Spleen (tissue), 11 donors: ENCODE data around the gene ADM. TPM values are rescaled to one million over a fixed set of nuclear protein-coding genes. Genes with fewer than 3 reads are reported as not detected.

Experiments used
- DNase-seq: peaks from one replicate; pipeline ENCODE4 v3.0.0-alpha.2; 2020
- H3K27ac ChIP-seq, 8 donors: fragments of 200-600 bp; sonication (generic) in 7 of 8; 1 replicate in 4 of 8; 2 replicates in 4 of 8; pipeline versions ENCODE4 v1.5.0 to v1.8.0; 2016 to 2021; ENCODE audit warnings: inconsistent platforms in 4 of 8, mild to moderate bottlenecking in 4 of 8, moderate library complexity in 1 of 8
- H3K27me3 ChIP-seq, 7 donors: fragments of 200-600 bp; sonication (generic) in 6 of 7; replicated peaks in 1 of 7; 1 replicate in 4 of 7; 2 replicates in 3 of 7; pipeline versions ENCODE4 v1.5.0 to v1.8.0; 2016 to 2021; ENCODE audit warnings: inconsistent platforms in 3 of 7, mild to moderate bottlenecking in 1 of 7
- H3K36me3 ChIP-seq, 6 donors: fragments of 200-600 bp; sonication (generic) in 5 of 6; 1 replicate in 4 of 6; 2 replicates in 2 of 6; pipeline versions ENCODE4 v1.5.0 to v1.8.0; 2016 to 2021; ENCODE audit warnings: inconsistent platforms in 2 of 6
- H3K4me1 ChIP-seq, 6 donors: fragments of 200-600 bp; sonication (generic) in 5 of 6; 1 replicate in 3 of 6; 2 replicates in 3 of 6; pipeline versions ENCODE4 v1.5.0 to v1.8.0; 2016 to 2021; ENCODE audit warnings: inconsistent platforms in 3 of 6
- H3K4me3 ChIP-seq, 8 donors: fragments of 200-600 bp; sonication (generic) in 7 of 8; 1 replicate in 4 of 8; 2 replicates in 4 of 8; pipeline versions ENCODE4 v1.5.0 to v1.8.0; 2016 to 2021; ENCODE audit warnings: inconsistent platforms in 4 of 8, mild to moderate bottlenecking in 4 of 8, moderate library complexity in 2 of 8
- H3K9me3 ChIP-seq, 8 donors: fragments of 200-600 bp; sonication (generic) in 7 of 8; 1 replicate in 4 of 8; 2 replicates in 4 of 8; pipeline versions ENCODE4 v1.5.0 to v1.8.0; 2016 to 2021; ENCODE audit warnings: inconsistent platforms in 4 of 8
- CTCF ChIP-seq, 11 experiments: fragments of 200-600 bp in 7 of 11; fragments of 450-650 bp in 4 of 11; sonication (generic) in 4 of 11; IDR thresholded peaks in 8 of 11; conservative IDR thresholded peaks in 3 of 11; 1 replicate in 7 of 11; 2 replicates in 4 of 11; pipeline versions ENCODE4 v1.4.0 to v1.8.0; 2016 to 2021; ENCODE audit warnings: antibody characterized with exemption in 11 of 11, inconsistent platforms in 4 of 11, mild to moderate bottlenecking in 1 of 11
- POLR2A ChIP-seq, 3 donors: fragments of 450-650 bp; IDR thresholded peaks; one replicate each; pipeline ENCODE4 v1.5.1; 2017; ENCODE audit warnings: antibody characterized with exemption in 3 of 3, mild to moderate bottlenecking in 1 of 3
- POLR2AphosphoS5 ChIP-seq, 3 donors: sonication (generic); formaldehyde crosslinking; IDR thresholded peaks; one replicate each; pipeline ENCODE4 v1.5.1; 2017; ENCODE audit warnings: antibody characterized with exemption in 3 of 3
- WGBS, 5 donors: extraction: QIAGEN DNeasy Blood & Tissue Kit in 3 of 5; methylation state at CpG; one replicate each; pipeline versions ENCODE4 v1.1.5 to v1.1.7; 2013 to 2018; 5-methylcytosine and 5-hydroxymethylcytosine counted together
- intact Hi-C: fragments of 100-400 bp; cut with DNase I; formaldehyde crosslinking; loops from one replicate; pipeline ENCODE4 v1.15.0; 2023; ENCODE audit warnings: low total_unique reads
- polyA plus RNA-seq, 3 donors: library from polyadenylated mRNA; stranded (reverse); fragments of 200-250 nt; gene quantifications; one replicate each; pipeline ENCODE4 v1.2.1, GENCODE V29; 2013
- total RNA-seq, 7 donors: library from RNA; depleted of rRNA in 3 of 7; stranded (reverse); fragments of >200 nt in 3 of 7; fragmentation: NEBNext Ultra II Directional in 4 of 7; extraction: Animal tissue kit (Norgen Biotek cat#: 25700) in 4 of 7; gene quantifications; one replicate each; pipeline versions ENCODE4 v1.1.0 to v1.2.1, GENCODE V29; 2016 to 2021
- donor health status: healthy with polysubstance abuse.
- donor health status: DM: no; HTN: no; CAD: no; lungs with moderate emphysema.
- donor health status: DM: no; HTN: no; CAD: no.
- donor health status: Bipolar disorder and iron deficiency.
- donor health status: healthy.
- donor health status: DM: no; HTN: no; CAD: no.
- donor health status: DM: yes; HTN: yes; CAD: no.

ADM gene
- total and polyA plus RNA-seq, 10 donors, result 5.2 to 88.0 (median 34.6) TPM

- intact Hi-C loops, result no loop called here
- peaks cover 0 to 9% (median 0%) of the 10 kb centered on the region in 6 donors for H3K36me3 ChIP-seq
- peaks cover 0 to 30% (median 14%) of the 10 kb centered on the region in 7 donors for H3K27me3 ChIP-seq
- H3K9me3 ChIP-seq, result no peaks in the 10 kb centered on the region
- H3K4me1 ChIP-seq, result peaks cover 18 to 74% (median 57%) of the 10 kb centered on the region in 6 donors
- DNase-seq, result peak; percentile 72
- TF ChIP-seq POLR2AphosphoS5 (IDR thresholded peaks at IDR 0.05), result no peak
- TF ChIP-seq CTCF (IDR thresholded peaks at IDR 0.05 in 8 of 11, conservative IDR thresholded peaks at IDR 0.05 in 3 of 11), result no peak
- TF ChIP-seq POLR2A (IDR thresholded peaks at IDR 0.05), result no peak
- peak overlapping the region; percentile 63 to 96 (median 70) for H3K4me3 ChIP-seq
- 31 to 36% (median 34%) methylated on average over 9 to 10 of the region's 10 CpGs for WGBS, 5 donors
- peak overlapping the region; percentile 74 to 94 (median 90) for H3K27ac ChIP-seq
Measured at GRCh38 chr11:10302359-10302743, 2.5 kb upstream of the ADM start.

- Histone ChIP-seq H3K4me1 (peaks cover 18 to 74% (median 62%) of the 10 kb centered on the region in 6 donors), H3K27me3 (peaks cover 0 to 36% (median 17%) of the 10 kb centered on the region in 7 donors), H3K36me3 (peaks cover 0 to 9% (median 0%) of the 10 kb centered on the region in 6 donors), H3K27ac (peak overlapping the region; percentile 74 to 94 (median 90)), H3K9me3 (no peaks in the 10 kb centered on the region), H3K4me3 (peak overlapping the region; percentile 63 to 96 (median 70))
- peak; percentile 96 for DNase-seq
- TF ChIP-seq POLR2AphosphoS5 (IDR thresholded peaks at IDR 0.05) (peak; percentile 84 to 87 (median 85)), CTCF (IDR thresholded peaks at IDR 0.05 in 8 of 11, conservative IDR thresholded peaks at IDR 0.05 in 3 of 11) (peak in 3 of 11 experiments; percentile 25 to 27 (median 26)), POLR2A (IDR thresholded peaks at IDR 0.05) (peak in 1 of 3 donors; percentile 16)
- 1 to 3% (median 2%) methylated on average over 51 to 56 of the region's 56 CpGs for WGBS, 5 donors
- intact Hi-C loops, result no loop called here
Measured at GRCh38 chr11:10302744-10303557, 1.9 kb upstream of the ADM start.

GRCh38 chr11:10303558-10304363 lies 1.1 kb upstream of the ADM start:
- DNase-seq, result peak; percentile 90

More at GRCh38 chr11:10303558-10304363, 1.1 kb upstream of the ADM start:
- Histone ChIP-seq H3K27me3 (peaks cover 0 to 37% (median 17%) of the 10 kb centered on the region in 7 donors), H3K27ac (peak overlapping the region; percentile 74 to 94 (median 90)), H3K4me3 (peak overlapping the region; percentile 63 to 96 (median 70)), H3K9me3 (no peaks in the 10 kb centered on the region), H3K4me1 (peaks cover 23 to 74% (median 69%) of the 10 kb centered on the region in 6 donors), H3K36me3 (peaks cover 0 to 9% (median 0%) of the 10 kb centered on the region in 6 donors)
- TF ChIP-seq CTCF (IDR thresholded peaks at IDR 0.05 in 8 of 11, conservative IDR thresholded peaks at IDR 0.05 in 3 of 11) (peak in 1 of 11 experiments; percentile 12), POLR2AphosphoS5 (IDR thresholded peaks at IDR 0.05) (peak in 2 of 3 donors; percentile 31 to 63), POLR2A (IDR thresholded peaks at IDR 0.05) (no peak)
- intact Hi-C loops, result no loop called here
- WGBS, 5 donors, result 8 to 23% (median 12%) methylated on average over 27 to 29 of the region's 29 CpGs
